GM12878 (cell line): ENCODE measurements around the gene CSTPP1. TPM values are rescaled to one million over a fixed set of nuclear protein-coding genes. Genes with fewer than 3 reads are reported as not detected.

Experiments used
- ATAC-seq: fragments of 200-7000 bp; cut with Tn5 transposase; 3 replicates; pipeline ENCODE4 v1.9.1; 2020; ENCODE audit warnings: mild to moderate bottlenecking, moderate library complexity
- BruUV-seq: library from RNA; stranded (reverse); fragments of 400-500 nt; replicated peaks from 2 replicates; lab custom pipeline; 2021; lab: Mats Ljungman, UMichigan
- CTCF ChIA-PET: fragments of 300-600 bp; sonication (Branson Sonifier 250); formaldehyde crosslinking; extraction: SDS; loops from one replicate; lab custom pipeline; 2021; ENCODE audit warnings: inconsistent platforms; lab: Yijun Ruan, JAX
- POLR2A ChIA-PET: fragments of 350-600 bp; formaldehyde crosslinking; extraction: SDS; loops from one replicate; lab custom pipeline; 2021; ENCODE audit warnings: inconsistent platforms; lab: Charles Lee
- RAD21 ChIA-PET: fragments of 300-600 bp; sonication (Branson Sonifier 250); formaldehyde crosslinking; loops from one replicate; lab custom pipeline; 2023; ENCODE audit warnings: antibody characterized with exemption; ENCODE audit not compliant: unreplicated experiment; lab: Charles Lee
- SMC1A ChIA-PET: fragments of 300-600 bp; sonication (Branson Sonifier 250); formaldehyde crosslinking; loops from one replicate; lab custom pipeline; 2023; ENCODE audit not compliant: unreplicated experiment, uncharacterized antibody; lab: Charles Lee
- DNase-seq: peaks from one replicate; pipeline ENCODE4 v3.0.0-alpha.2; 2011; ENCODE audit warnings: low read depth, low spot score
- FAIRE-seq: peaks from 3 replicates; lab custom pipeline; 2011; peaks lifted over from hg19 to GRCh38; lab: Jason Lieb, UNC
- H2AFZ ChIP-seq: 2 replicates; pipeline ENCODE4 v1.6.0; 2011; ENCODE audit warnings: low read depth, low read length, control low read depth; ENCODE audit not compliant: control insufficient read depth
- H3K27ac ChIP-seq: 2 replicates; pipeline ENCODE4 v1.5.1; 2011; ENCODE audit warnings: control low read depth; ENCODE audit not compliant: control insufficient read depth, insufficient read depth
- H3K27me3 ChIP-seq, 2 experiments: replicated peaks in 1 of 2; 2 replicates each; pipeline versions ENCODE4 v1.6.0 to v1.6.1; 2011; ENCODE audit warnings: low read length in 1 of 2; ENCODE audit not compliant: control insufficient read depth in 2 of 2, insufficient read depth in 2 of 2
- H3K36me3 ChIP-seq, 2 experiments: 2 replicates each; pipeline ENCODE4 v1.5.1; 2011; ENCODE audit warnings: low read length in 1 of 2; ENCODE audit not compliant: control insufficient read depth in 2 of 2, insufficient read depth in 2 of 2
- H3K4me1 ChIP-seq: 2 replicates; pipeline ENCODE4 v1.6.1; 2011; ENCODE audit warnings: mild to moderate bottlenecking, low read length, moderate library complexity, mixed read lengths; ENCODE audit not compliant: control insufficient read depth, insufficient read depth
- H3K4me2 ChIP-seq: 2 replicates; pipeline ENCODE4 v1.6.0; 2011; ENCODE audit warnings: control low read depth; ENCODE audit not compliant: control insufficient read depth, insufficient read depth
- H3K4me3 ChIP-seq: fragments of 200-600 bp; sonication (generic); 2 replicates; pipeline ENCODE4 v1.5.1; 2016
- H3K79me2 ChIP-seq: 2 replicates; pipeline ENCODE4 v1.6.0; 2011; ENCODE audit warnings: low read length; ENCODE audit not compliant: control insufficient read depth, insufficient read depth
- H3K9ac ChIP-seq: 2 replicates; pipeline ENCODE4 v1.8.0; 2011; ENCODE audit warnings: low read length, control low read depth, mixed read lengths; ENCODE audit not compliant: control insufficient read depth, insufficient read depth
- H3K9me3 ChIP-seq: replicated peaks from 3 replicates; pipeline ENCODE4 v1.5.1; 2011; ENCODE audit warnings: mild to moderate bottlenecking, low read length; ENCODE audit not compliant: control insufficient read depth, insufficient read depth
- H4K20me1 ChIP-seq: 2 replicates; pipeline ENCODE4 v1.6.0; 2011; ENCODE audit not compliant: control insufficient read depth, insufficient read depth
- CTCF ChIP-seq, 3 experiments: IDR thresholded peaks in 2 of 3; conservative IDR thresholded peaks in 1 of 3; 2 replicates each; pipeline ENCODE4 v1.5.1; 2011; ENCODE audit warnings: low read depth in 3 of 3, low read length in 3 of 3, mild to moderate bottlenecking in 3 of 3, control low read depth in 2 of 3, moderate library complexity in 2 of 3, inconsistent platforms in 1 of 3, mixed read lengths in 1 of 3; ENCODE audit not compliant: control insufficient read depth in 2 of 3, insufficient read depth in 1 of 3; ENCODE audit errors: extremely low read depth in 1 of 3
- EP300 ChIP-seq, 2 experiments: fragments of 150-350 bp in 1 of 2; IDR thresholded peaks; 2 replicates each; pipeline ENCODE4 v1.6.1; 2011 to 2012; ENCODE audit warnings: low read depth in 2 of 2, low read length in 2 of 2, borderline replicate concordance in 1 of 2, improper control_type of control experiment in 1 of 2, inconsistent platforms in 1 of 2; ENCODE audit not compliant: control insufficient read depth in 1 of 2
- EZH2 ChIP-seq: IDR thresholded peaks from 2 replicates; pipeline ENCODE4 v1.6.1; 2012; ENCODE audit warnings: low read depth, mild to moderate bottlenecking, control low read depth, inconsistent platforms, low read length, borderline replicate concordance; ENCODE audit not compliant: control insufficient read depth
- FOXK2 ChIP-seq: fragments of 450-650 bp; IDR thresholded peaks from 2 replicates; pipeline ENCODE4 v1.6.1; 2017; ENCODE audit warnings: mild to moderate bottlenecking, moderate library complexity
- IRF4 ChIP-seq: IDR thresholded peaks from 2 replicates; pipeline ENCODE4 v1.6.1; 2011; ENCODE audit warnings: low read depth, low read length
- IRF5 ChIP-seq: fragments of 450-650 bp; IDR thresholded peaks from 2 replicates; pipeline ENCODE4 v1.6.1; 2017; ENCODE audit warnings: borderline replicate concordance
- KAT2A ChIP-seq: conservative IDR thresholded peaks from 2 replicates; pipeline ENCODE4 v1.6.1; 2011; ENCODE audit warnings: low read depth, low read length; ENCODE audit not compliant: control insufficient read depth
- MEF2B ChIP-seq: fragments of 450-650 bp; IDR thresholded peaks from 2 replicates; pipeline ENCODE4 v1.6.1; 2018; ENCODE audit warnings: mild to moderate bottlenecking, moderate library complexity; ENCODE audit not compliant: partially characterized antibody, poor library complexity, severe bottlenecking
- MYC ChIP-seq: IDR thresholded peaks from 2 replicates; pipeline ENCODE4 v1.6.1; 2011; ENCODE audit warnings: mild to moderate bottlenecking, low read length, moderate library complexity, inconsistent platforms; ENCODE audit not compliant: insufficient read depth, insufficient replicate concordance, insufficient read length, severe bottlenecking
- NBN ChIP-seq: fragments of 450-650 bp; IDR thresholded peaks from 2 replicates; pipeline ENCODE4 v1.6.1; 2016
- NR2C1 ChIP-seq: fragments of 450-650 bp; IDR thresholded peaks from 2 replicates; pipeline ENCODE4 v1.6.1; 2017; ENCODE audit warnings: antibody characterized with exemption, mild to moderate bottlenecking, moderate library complexity
- RAD51 ChIP-seq: fragments of 450-650 bp; IDR thresholded peaks from 2 replicates; pipeline ENCODE4 v1.6.1; 2016; ENCODE audit warnings: moderate library complexity, mild to moderate bottlenecking, inconsistent platforms
- RFX5 ChIP-seq: IDR thresholded peaks from 2 replicates; pipeline ENCODE4 v1.6.1; 2011; ENCODE audit warnings: low read depth, low read length, improper control_type of control experiment
- SREBF2 ChIP-seq: IDR thresholded peaks from 2 replicates; pipeline ENCODE4 v1.6.1; 2012; ENCODE audit warnings: mild to moderate bottlenecking, low read length
- SUPT20H ChIP-seq: IDR thresholded peaks from 2 replicates; pipeline ENCODE4 v1.6.1; 2011; ENCODE audit warnings: low read depth, mild to moderate bottlenecking, low read length, moderate library complexity, borderline replicate concordance; ENCODE audit not compliant: control insufficient read depth
- ZBTB40 ChIP-seq: fragments of 450-650 bp; IDR thresholded peaks from 2 replicates; pipeline ENCODE4 v1.6.1; 2016; ENCODE audit warnings: mild to moderate bottlenecking, moderate library complexity, borderline replicate concordance
- ZZZ3 ChIP-seq: IDR thresholded peaks from 2 replicates; pipeline ENCODE4 v1.6.1; 2011; ENCODE audit warnings: low read depth; ENCODE audit not compliant: control insufficient read depth, insufficient read length
- in situ Hi-C: fragments of 300-500 bp; cut with MboI; formaldehyde crosslinking; loops from 9 replicates; pipeline ENCODE4 v1.14.3; 2018; ENCODE audit warnings: mixed read lengths
- intact Hi-C: fragments of 100-400 bp; cut with micrococcal nuclease; formaldehyde crosslinking; loops from one replicate; pipeline ENCODE4 v1.14.2; 2022; ENCODE audit not compliant: unreplicated experiment
- polyA plus RNA-seq, 11 experiments: library from polyadenylated mRNA; depleted of rRNA in 4 of 11; unstranded in 6 of 11; stranded (reverse) in 5 of 11; fragments of >200 nt; fragmentation: Nextera tagmentation in 4 of 11; fragmentation: Illumina TruSeq in 1 of 11; extraction: Ambion mirVana in 4 of 11; extraction: Trizol in 1 of 11; gene quantifications; 1 replicate in 1 of 11; 2 replicates in 10 of 11; pipeline versions ENCODE4 v1.2.1 to v1.2.3, GENCODE V29; 2011 to 2016; ENCODE audit warnings: inconsistent platforms in 2 of 11, missing spikeins in 2 of 11, low read depth in 1 of 11
- total RNA-seq, 4 experiments: library from RNA; depleted of rRNA in 3 of 4; stranded (reverse); fragments of >200 nt in 3 of 4; fragmentation: Illumina TruSeq in 1 of 4; extraction: Trizol in 1 of 4; gene quantifications; 2 replicates each; pipeline versions ENCODE4 v1.2.1 to v1.2.3, GENCODE V29; 2013 to 2021

The CSTPP1 gene
- total and polyA plus RNA-seq, 10 of the 15 experiments (the other 5 are each of a cell fraction or from before 2014, with no cell fraction given) = 7.1 to 23.4 (median 17.5) TPM

- Histone ChIP-seq H3K9me3 (no peaks in the 10 kb centered on the region), H4K20me1 (no peaks in the 10 kb centered on the region), H2AFZ (no peak overlapping the region), H3K4me1 (no peaks in the 10 kb centered on the region), H3K4me3 (no peak overlapping the region), H3K4me2 (no peak overlapping the region), H3K36me3 (no peaks in the 10 kb centered on the region), H3K27ac (no peak overlapping the region), H3K9ac (no peak overlapping the region), H3K27me3 (no peaks in the 10 kb centered on the region), H3K79me2 (no peaks in the 10 kb centered on the region)
- TF ChIP-seq CTCF (IDR thresholded peaks at IDR 0.05 in 2 of 3, conservative IDR thresholded peaks at IDR 0.05 in 1 of 3; ENCODE audit: control insufficient read depth in 2 of 3, extremely low read depth in 1 of 3, insufficient read depth in 1 of 3, low read depth in 3 of 3, low read length in 3 of 3) (no peak), EP300 (IDR thresholded peaks at IDR 0.05; ENCODE audit: borderline replicate concordance in 1 of 2, control insufficient read depth in 1 of 2, low read depth in 2 of 2, low read length in 2 of 2) (no peak), IRF4 (no peak), IRF5 (no peak), KAT2A (no peak), RAD51 (no peak), SUPT20H (no peak), EZH2 (no peak), ZZZ3 (no peak), FOXK2 (no peak), MEF2B (no peak), NBN (no peak), SREBF2 (no peak), NR2C1 (no peak), RFX5 (no peak), ZBTB40 (no peak), MYC (no peak)
- RAD21 ChIA-PET = no interaction called here
- DNase-seq = no peak
- CTCF ChIA-PET = no interaction called here
- POLR2A ChIA-PET = no interaction called here
- in situ Hi-C loops (no loop called here), intact Hi-C loops (no loop called here)
- no peak for ATAC-seq
- BruUV-seq = no TSS peak
- FAIRE-seq = no peak
- SMC1A ChIA-PET = interaction anchor here (0.7 kb wide), 1 partner anchor 61 kb away, joined by 3 read pairs; no protein-coding TSS in a partner anchor
Measured at GRCh38 chr11:47034091-47034490, 97.5 kb downstream of the CSTPP1 start.
